ENCODE measurements around the gene RGMB. TPM values are rescaled to one million over a fixed set of nuclear protein-coding genes. Genes with fewer than 3 reads are reported as not detected.

RGMB gene
- polyA plus RNA-seq, 4 donors: 3.2 to 60.0 (median 29.7) TPM

Other genes with a start within 250 kb of the RGMB start
- gene CHD1, start 155.3 kb downstream of the RGMB start, polyA plus RNA-seq: 10 to 100 TPM; 10.6 to 47.2 (median 21.9) TPM

All from small intestine (tissue), 4 donors.